Renal pelvis (tissue), 12 donors: ENCODE measurements around the gene TMEM107. TPM values are rescaled to one million over a fixed set of nuclear protein-coding genes. Genes with fewer than 3 reads are reported as not detected.
"Not testable (repeated sequence)": the region's sequence is repeated elsewhere in the genome, so short reads cannot be mapped to it uniquely, and the experiment has no call there.

Experiments
- DNase-seq: peaks from one replicate; pipeline ENCODE4 v3.0.0-alpha.2; 2013
- long read RNA-seq, 16 experiments: transcript quantifications; one replicate each; lab custom pipeline, GENCODE V29; 2026
- polyA plus RNA-seq, 3 donors: library from polyadenylated mRNA; unstranded; fragments of 120-200 nt; gene quantifications; one replicate each; pipeline ENCODE4 v1.2.1, GENCODE V29; 2013; ENCODE audit not compliant: insufficient read length in 3 of 3

Gene TMEM107
- 10 to 100 TPM; 24.3 to 29.2 (median 28.6) TPM for polyA plus RNA-seq
- long read RNA-seq, donor 1, transcript TMEM107-204 (5 exons, 747 nt), result major isoform, 6 of 13 reads
- long read RNA-seq, donor 1, transcript TMEM107-205 (2 exons, 1,210 nt), result major isoform, 6 of 13 reads
- long read RNA-seq, donor 1, partial matches to known transcripts, result 0 of 13 reads
- long read RNA-seq, donor 1, other reads (novel, unspliced or antisense), result 0 of 13 reads
- long read RNA-seq, donor 2, transcript TMEM107-205 (2 exons, 1,210 nt), result major isoform, 5 of 11 reads
- long read RNA-seq, donor 2, partial matches to known transcripts, result 0 of 11 reads
- long read RNA-seq, donor 2, other reads (novel, unspliced or antisense), result 0 of 11 reads
- long read RNA-seq, donor 3, transcript TMEM107-204 (5 exons, 747 nt), result minor isoform, 6 of 15 reads
- long read RNA-seq, donor 3, transcript TMEM107-205 (2 exons, 1,210 nt), result major isoform, 7 of 15 reads
- long read RNA-seq, donor 3, partial matches to known transcripts, result 0 of 15 reads
- long read RNA-seq, donor 3, other reads (novel, unspliced or antisense), result 0 of 15 reads
- long read RNA-seq, donor 4, transcript TMEM107-205 (2 exons, 1,210 nt), result major isoform, 9 of 21 reads
- long read RNA-seq, donor 4, transcript TMEM107-204 (5 exons, 747 nt), result minor isoform, 7 of 21 reads
- long read RNA-seq, donor 4, partial matches to known transcripts, result 0 of 21 reads
- long read RNA-seq, donor 4, other reads (novel, unspliced or antisense), result 0 of 21 reads
- long read RNA-seq, donor 5, transcript TMEM107-205 (2 exons, 1,210 nt), result major isoform, 5 of 9 reads
- long read RNA-seq, donor 5, partial matches to known transcripts, result 0 of 9 reads
- long read RNA-seq, donor 5, other reads (novel, unspliced or antisense), result 0 of 9 reads
- long read RNA-seq, donor 6, transcript TMEM107-204 (5 exons, 747 nt), result major isoform, 7 of 13 reads
- long read RNA-seq, donor 6, transcript TMEM107-205 (2 exons, 1,210 nt), result minor isoform, 5 of 13 reads
- long read RNA-seq, donor 6, partial matches to known transcripts, result 0 of 13 reads
- long read RNA-seq, donor 6, other reads (novel, unspliced or antisense), result 0 of 13 reads
- long read RNA-seq, donor 7, transcript TMEM107-204 (5 exons, 747 nt), result major isoform, 6 of 12 reads
- long read RNA-seq, donor 7, partial matches to known transcripts, result 0 of 12 reads
- long read RNA-seq, donor 7, other reads (novel, unspliced or antisense), result 0 of 12 reads
- long read RNA-seq, donor 8, partial matches to known transcripts, result 0 of 6 reads
- long read RNA-seq, donor 8, other reads (novel, unspliced or antisense), result 0 of 6 reads
- long read RNA-seq, donor 9, transcript TMEM107-204 (5 exons, 747 nt), result major isoform, 13 of 26 reads
- long read RNA-seq, donor 9, transcript TMEM107-205 (2 exons, 1,210 nt), result minor isoform, 8 of 26 reads
- long read RNA-seq, donor 9, partial matches to known transcripts, result 0 of 26 reads
- long read RNA-seq, donor 9, other reads (novel, unspliced or antisense), result 0 of 26 reads
- long read RNA-seq, donor 10, transcript TMEM107-204 (5 exons, 747 nt), result major isoform, 6 of 31 reads
- long read RNA-seq, donor 10, transcript TMEM107-205 (2 exons, 1,210 nt), result major isoform, 6 of 31 reads
- long read RNA-seq, donor 10, partial matches to known transcripts, result 15 of 31 reads
- long read RNA-seq, donor 10, other reads (novel, unspliced or antisense), result 0 of 31 reads
- long read RNA-seq, donor 11, transcript TMEM107-205 (2 exons, 1,210 nt), result major isoform, 5 of 14 reads
- long read RNA-seq, donor 11, partial matches to known transcripts, result 0 of 14 reads
- long read RNA-seq, donor 11, other reads (novel, unspliced or antisense), result 0 of 14 reads
- long read RNA-seq, donor 12, transcript TMEM107-204 (5 exons, 747 nt), result major isoform, 14 of 23 reads
- long read RNA-seq, donor 12, transcript TMEM107-205 (2 exons, 1,210 nt), result minor isoform, 7 of 23 reads
- long read RNA-seq, donor 12, partial matches to known transcripts, result 0 of 23 reads
- long read RNA-seq, donor 12, other reads (novel, unspliced or antisense), result 0 of 23 reads
- long read RNA-seq, donor 13, partial matches to known transcripts, result 0 of 9 reads
- long read RNA-seq, donor 13, other reads (novel, unspliced or antisense), result 0 of 9 reads
- long read RNA-seq, donor 14, result 0 reads
- long read RNA-seq, donor 15, result 0 reads
- long read RNA-seq, donor 16, transcript TMEM107-204 (5 exons, 747 nt), result minor isoform, 5 of 15 reads
- long read RNA-seq, donor 16, transcript TMEM107-205 (2 exons, 1,210 nt), result major isoform, 10 of 15 reads
- long read RNA-seq, donor 16, partial matches to known transcripts, result 0 of 15 reads
- long read RNA-seq, donor 16, other reads (novel, unspliced or antisense), result 0 of 15 reads

DNA sequence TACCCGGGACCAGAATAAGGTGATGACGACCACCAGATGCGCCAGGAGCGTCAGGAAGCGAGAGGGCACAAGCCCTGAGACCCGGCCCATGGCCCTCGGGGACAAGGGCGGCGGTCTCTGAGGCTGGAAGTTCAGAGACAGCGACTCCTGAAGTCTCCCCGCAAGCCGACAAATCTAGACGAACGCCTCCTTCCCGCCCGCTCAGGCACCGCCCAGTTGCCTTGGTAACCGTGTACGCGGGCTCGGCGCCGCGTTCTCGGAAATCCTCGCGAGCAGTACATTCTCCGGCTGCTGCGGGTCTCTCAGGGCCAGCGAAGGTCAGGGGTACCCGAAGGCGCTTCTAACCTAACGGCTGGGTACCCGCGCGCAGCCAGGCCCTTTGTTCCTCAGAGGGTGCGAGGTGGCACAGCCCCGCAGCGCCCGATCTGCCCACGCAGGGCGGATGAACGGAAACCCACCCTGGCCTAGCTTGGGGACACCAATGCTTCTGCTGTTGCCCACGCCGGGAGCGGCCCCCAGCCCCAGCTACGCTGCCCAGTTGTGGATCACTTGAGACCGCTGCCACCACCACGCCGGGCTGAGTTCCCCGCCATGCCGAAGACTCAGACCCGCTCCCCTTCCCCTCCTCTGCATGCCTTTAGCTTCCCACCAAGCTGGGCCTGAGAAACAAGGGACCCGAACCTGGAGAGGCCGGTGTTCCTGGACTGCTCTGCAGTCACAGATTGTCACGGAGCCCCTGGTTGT lies at the start of gene TMEM107:
Gene TMEM107 (minus strand): TSS at position 184 of the 744 bp plus-strand sequence. CDS start 94 bp downstream, at position 90.
- DNase-seq, result peak; percentile 90

DNA sequence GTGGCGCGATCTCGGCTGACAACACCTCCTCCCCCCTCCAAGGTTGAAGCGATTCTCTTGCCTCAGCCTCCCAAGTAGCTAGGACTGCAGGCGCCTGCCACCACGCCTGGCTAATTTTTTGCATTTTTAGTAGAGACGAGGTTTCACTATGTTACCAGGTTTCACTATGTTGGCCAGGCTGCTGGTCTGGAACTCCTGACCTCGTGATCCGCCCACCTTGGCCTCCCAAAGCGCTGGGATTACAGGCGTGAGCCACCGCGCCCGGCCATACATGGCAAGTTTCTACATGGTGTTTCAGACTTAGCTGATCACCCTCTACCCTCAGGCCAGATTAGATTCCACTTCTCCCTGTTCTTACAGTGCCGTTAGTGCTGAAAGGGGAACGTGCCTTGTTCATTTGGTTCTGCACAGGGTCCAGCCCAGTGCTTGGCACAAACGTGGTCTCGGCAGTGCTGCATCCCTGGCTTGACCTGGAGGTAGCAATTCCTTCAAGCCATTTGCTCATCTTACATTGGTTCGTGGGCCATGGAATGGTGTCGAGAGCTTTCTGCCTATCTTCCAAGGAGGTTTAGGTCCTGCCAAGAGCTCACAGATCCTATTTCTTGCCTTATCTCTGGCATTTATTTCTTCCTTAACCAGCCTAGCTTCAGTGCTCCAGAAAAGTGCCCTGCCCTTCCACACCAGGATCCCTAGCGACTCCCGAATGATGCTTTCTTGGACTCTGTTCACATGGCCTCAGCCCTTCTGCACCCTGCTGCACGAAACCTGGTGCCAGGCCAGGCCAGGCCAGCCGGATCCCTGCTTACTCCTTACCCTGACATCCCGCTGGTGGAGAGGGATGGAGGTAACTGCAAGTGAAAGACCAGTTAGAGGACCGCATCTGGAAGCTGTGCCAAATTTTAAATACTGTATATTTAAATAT lies 49.0 kb upstream of the TMEM107 start:
- no peak for DNase-seq

DNA sequence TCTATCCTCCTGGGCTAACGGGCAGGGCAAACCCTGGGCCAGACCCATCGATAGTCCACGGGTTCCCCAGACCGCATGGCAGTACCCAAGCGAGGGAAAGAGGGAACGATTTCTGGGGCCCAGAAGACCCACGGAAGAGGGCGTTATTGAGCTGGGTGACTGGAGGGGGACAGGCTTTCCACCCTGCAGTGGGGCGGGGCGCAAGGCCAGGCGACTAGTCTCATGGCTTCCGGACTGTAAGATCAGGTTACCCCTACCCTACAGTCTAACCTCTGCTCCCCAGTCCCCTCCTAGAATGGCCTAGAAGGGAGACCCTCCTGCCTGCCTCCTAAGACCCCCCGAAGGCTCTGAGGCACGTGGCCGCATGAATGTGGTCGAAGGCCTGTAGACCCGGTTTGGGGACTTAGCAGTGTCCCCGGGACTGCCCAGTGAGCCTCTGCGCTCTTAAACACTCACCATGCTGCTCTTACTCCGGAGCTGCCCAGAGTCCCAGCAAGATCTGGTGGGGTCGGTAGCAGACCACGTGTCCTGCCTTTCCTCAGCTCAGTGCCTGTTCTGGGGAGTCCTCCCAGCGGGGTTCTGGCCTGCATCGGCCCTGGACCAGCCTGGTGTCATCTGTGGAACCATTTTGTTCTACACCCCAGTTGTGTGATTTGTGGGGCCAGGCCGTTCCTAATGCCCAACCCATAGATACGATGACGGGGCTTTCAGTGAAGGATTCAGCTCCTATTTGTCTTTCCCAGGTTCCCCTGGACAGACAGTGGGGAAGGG lies 47.4 kb upstream of the TMEM107 start:
- DNase-seq, result peak; percentile 55

DNA sequence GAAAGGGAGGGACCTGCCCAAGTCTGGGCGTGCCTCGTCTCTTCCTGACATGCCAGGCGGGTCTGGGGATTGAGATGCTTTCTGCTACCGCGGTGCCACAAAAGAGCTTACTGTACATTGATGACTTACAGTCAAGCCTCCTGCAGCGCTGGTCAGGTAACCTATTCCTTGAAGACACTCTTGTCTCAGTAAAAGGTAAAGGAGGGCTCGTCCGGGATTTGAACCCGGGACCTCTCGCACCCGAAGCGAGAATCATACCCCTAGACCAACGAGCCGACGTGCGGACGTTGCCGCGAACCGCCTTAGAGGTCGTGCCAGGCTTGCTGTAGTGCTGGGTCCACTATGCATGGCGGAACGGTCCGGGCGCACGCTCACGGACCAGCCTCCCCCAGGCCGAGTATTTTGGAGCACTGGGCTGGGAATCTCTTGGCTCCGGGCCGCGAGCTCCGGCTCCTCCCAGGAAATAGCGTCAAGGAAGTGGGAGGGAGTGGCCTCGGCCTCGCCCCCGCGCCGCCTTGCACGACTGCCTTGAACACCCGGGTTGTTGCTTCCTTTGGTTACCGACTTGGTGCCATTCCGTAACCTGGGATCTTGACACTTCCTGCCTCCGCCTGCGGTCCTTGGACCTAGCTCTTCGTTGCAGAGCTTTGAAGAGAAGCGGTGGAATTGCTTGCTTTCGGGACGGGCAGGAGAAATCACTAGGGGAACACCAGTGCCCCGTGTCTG lies 46.6 kb upstream of the TMEM107 start:
- DNase-seq, result peak; percentile 93

DNA sequence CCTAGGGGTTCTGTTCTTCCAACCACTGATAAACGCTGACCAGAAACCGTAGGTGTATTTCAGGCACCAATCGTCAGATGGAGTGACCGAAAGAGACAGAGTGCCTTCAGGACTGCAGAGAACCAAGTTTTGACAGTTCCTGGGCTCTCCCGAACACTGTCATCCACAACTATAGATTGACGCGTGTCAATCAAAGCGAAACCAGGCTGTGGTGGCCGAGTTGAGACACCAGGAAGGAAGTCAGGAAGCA lies 46.1 kb upstream of the TMEM107 start:
- DNase-seq, result no peak

DNA sequence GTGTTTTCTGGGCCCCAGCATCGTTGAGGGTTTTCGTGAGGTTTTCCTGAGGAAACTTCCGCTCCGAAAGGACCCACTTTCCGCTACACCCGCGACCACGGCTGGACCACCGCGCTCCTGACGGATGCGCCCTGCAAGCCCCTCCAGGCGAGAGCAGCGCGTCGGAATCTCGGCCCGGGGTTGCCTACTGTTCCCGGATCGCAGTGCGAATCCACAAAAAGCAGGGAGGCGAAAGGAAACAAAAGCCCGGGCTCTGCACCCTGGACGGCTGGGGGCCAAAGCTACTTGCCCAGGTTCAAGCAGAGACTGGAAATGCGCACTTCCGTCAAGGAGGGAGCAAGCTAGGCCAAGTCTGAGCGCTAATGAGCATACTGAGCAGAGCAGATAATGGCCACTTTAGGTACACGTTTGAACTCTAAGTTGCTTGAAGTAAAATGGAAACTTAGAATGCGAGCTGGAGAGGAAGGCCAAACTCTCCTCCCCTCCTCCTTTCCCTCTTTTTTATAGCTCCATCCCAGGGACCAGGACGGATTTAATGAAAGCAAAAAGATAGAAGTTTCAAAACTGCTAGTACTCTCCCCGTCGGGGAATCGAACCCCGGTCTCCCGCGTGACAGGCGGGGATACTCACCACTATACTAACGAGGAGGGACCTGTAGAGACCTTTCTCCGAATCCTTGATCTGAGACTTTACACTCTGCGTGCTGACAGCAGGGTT lies 45.6 kb upstream of the TMEM107 start:
- DNase-seq, result peak; percentile 93

DNA sequence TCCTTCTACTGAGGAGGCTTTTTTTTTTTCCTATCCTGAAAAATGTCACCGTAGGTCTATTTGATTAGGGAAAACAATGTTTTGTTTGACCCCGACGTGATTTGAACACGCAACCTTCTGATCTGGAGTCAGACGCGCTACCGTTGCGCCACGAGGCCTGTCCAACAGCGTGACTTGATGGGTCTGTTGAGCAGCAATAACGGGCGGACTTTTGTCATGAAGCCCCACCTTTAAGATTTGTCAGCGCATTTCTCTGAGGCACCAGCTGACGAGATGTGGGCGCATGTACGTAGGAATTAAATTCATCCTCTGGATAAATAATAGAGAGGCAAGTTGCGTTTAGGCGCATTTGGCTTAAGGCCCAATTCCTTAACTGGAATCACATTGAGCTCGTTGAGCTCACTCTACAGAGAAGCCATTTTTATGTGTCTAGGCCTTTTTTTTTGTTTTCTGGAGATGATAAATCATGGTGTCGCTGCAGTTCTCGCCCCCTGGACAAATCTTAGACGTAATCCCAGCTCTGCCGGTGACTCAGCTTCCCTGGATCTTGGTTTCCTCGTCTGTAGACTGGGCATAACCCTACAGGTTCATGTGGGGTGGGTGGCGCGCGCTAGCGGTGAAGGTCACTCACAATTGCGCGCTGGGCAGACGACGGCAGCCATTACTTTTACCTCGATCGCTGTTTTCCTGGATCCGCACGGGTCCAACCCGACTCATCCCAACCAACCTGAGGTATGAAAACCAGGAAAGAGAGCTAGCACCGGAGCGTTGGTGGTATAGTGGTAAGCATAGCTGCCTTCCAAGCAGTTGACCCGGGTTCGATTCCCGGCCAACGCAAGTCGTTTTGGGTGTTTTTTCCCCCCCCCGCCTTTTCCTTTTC lies 44.8 kb upstream of the TMEM107 start:
- DNase-seq, result peak; percentile 95

DNA sequence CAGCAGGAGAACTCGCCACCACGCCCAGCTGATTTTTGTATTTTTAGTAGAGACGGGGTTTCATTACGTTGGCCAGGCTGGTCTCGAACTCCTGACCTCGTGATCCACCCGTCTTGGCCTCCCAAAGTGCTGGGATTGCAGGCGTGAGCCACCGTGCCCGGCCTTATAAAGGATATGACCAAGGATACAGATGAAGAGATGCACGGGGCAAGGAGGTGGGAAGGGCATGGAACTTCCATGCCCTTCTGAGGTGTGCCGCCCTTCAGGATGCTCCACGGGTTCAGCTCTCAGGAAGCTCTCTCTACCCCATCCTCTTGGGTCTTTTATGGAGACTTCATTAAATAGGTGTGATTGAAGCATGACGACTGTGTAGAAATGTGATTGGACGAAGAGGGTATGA lies 37.8 kb upstream of the TMEM107 start:
- DNase-seq, result not testable (repeated sequence)

DNA sequence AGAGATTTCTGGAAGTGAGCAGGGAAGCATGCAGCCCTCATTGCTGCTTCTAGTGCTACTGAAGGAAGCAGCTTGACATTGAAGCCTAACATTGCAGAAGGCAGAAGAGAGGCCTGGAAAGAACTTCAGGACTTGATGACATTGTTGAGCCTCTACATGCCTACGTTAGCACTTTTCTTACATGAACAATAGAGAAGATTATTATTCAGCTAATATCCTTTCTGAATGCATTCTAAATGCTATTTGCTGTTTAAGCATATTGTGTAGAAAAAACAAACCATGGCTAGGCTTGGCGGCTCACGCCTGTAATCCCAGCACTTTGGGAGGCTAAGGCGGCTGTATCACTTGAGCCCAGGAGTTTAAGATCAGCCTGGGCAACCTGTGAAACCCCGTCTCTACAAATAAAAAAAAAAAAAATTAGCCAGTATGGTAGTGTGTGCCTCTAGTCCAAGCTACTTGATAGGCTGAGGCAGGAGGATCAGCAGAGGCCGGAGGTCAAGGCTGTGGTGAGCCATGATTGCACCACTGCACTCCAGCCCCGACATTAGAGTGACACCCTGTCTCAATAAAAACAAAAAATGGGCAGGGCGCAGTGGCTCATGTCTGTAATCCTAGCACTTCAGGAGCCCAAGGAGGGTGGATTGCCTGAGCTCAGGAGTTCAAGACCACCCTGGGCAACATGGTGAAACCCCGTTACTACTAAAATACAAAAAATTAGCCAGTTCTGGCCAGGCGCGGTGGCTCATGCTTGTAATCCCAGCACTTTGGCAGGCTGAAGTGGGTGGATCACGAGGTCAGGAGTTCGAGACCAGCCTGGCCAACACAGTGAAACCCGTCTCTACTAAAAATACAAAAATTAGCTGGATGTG lies 36.4 kb upstream of the TMEM107 start:
- DNase-seq, result no peak

DNA sequence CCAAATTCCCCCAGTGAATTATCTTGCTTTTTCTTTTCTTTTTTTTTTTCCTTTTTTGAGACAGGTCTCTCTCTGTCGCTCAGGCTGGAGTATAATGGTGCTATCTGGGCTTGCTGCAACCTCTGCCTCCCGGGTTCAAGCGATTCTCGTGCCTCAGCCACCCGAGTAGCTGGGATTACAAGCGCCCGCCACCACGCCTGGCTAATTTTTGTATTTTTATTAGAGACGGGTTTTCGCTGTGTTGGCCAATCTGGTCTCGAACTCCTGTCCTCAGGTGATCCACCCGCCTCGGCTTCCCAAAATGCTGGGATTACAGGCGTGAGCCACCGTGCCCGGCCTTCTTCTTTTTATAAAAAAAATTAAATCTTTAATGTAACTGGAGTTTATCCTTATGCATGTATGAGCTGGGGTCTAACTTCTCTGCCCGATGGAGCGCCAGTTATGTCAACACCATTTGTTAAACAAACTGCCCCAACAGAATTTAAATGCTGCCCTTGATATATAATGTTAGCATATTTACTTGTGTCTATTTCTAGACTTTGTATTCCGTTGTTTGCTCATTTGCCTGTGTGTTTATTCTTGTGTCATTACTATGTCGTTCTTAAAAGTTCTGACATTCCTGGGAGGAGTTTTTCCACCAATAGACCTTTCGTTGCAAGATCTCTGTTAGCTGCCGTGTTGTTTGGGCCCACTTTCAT lies 34.7 kb upstream of the TMEM107 start:
- no peak for DNase-seq

DNA sequence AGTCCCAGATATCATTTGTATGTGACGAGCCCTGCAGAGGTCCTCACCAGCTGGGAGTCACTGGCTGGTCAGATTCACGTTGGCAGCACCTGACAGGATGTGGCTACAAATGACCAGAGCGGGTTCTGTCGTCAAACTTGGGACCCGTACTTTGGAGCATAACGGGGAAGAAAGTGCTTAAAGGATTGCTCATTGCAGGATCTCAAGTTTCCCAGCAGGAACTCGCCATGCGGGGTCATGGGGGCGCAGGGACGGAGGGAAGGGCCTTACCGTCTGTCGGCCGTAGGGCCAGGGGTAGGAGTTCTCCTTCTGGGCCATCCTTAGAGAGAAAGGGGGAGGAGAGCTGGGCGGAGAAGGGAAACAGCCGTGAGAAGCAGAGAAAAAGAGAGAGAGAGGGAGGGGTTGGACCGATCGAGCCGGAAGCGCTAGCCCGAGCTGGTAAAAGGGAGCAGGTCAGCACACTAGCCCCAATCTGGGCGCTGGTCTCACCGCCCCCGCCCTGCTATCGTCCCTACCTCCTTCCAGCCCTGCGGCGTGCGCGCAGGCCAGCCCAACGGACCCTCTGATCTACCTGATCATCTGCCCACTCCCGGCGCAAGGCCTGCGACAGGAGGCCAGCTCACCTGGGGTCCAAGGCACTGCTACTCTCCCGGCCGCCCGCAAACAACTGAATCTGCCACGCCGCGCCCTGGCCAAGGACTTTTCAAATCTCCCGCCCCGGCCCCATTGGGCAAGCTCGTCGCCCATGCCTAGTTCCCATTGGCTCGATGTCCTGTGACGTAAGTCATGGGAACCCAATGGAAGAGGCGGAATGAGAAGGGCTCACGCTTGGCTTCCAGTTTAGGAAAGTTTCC lies 34.0 kb upstream of the TMEM107 start, which contains the start of gene AURKB:
Gene AURKB (minus strand): TSS at position 669 of the 854 bp plus-strand sequence. CDS start 351 bp downstream, at position 318.
- DNase-seq, result peak; percentile 98

DNA sequence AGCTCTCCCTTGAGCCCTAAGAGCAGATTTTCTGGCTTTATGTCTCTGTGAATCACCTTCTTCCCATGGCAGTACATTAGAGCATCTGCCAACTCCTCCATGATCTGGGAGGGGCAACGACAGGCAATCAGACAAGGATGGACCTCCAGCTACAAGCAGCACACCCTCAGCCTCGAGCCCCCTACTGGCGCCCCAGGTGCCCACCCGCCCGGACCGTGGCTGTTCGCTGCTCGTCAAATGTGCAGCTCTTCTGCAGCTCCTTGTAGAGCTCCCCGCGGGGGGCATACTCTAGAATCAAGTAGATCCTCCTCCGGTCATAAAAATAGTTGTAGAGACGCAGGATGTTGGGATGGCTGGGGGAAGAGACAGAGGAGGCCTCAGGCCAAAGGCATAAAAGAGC lies 30.4 kb upstream of the TMEM107 start:
- no peak for DNase-seq
